Activated effector memory CD4-positive, alpha-beta T cell treated with anti-CD3 and anti-CD28 coated beads, Interleukin-2, amount 50 U/mL, for 16 hours (primary cell): ENCODE measurements around the gene RTN4R.

Experiments used
- DNase-seq: peaks from one replicate; pipeline ENCODE4 v3.0.0-alpha.2; 2020

The RTN4R gene

DNA sequence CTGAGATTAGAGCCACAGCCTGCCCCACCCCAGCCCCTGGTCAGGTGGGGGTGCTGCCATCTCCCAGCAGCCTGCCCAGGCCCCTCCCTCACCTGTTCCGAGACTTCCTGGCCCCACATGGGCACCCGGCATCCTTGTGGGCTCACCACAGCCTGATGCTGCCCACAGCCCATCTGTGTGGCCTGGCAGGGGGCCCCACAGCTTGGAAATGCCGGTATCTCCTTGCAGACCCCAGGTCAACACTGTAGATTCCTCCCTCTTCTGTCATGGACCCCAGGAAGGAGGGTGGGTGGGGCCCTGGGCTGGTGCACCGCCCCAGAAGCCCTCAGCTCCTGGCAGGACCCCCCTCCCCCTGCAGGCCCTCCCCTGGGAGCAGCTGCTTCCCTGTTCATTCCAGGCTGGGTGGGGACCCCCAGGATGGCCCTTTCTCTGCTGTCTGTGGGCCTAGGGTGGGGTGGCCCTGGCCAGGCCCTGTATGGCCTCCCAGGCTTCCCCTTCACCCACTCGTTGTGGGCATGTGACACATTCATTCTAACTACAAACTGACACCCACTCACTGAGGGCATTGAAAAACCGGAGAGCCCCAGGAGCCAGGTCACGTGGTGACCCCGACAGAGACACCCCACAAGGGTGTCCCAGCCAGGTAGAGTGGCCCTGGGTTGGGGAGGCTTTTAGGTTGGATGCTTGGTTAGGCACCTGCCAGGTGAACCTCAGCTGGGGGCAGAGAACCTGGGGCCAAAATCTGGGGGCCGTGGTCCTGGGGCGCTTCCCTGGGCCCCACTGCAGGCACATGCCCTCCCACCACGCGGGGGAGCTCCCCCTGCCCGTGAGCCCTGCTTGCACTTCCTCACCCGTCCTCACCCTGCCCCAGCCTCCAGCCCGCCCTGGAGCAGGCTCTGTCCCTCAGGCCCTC lies 73.2 kb downstream of the RTN4R start:
- DNase-seq: no peak

DNA sequence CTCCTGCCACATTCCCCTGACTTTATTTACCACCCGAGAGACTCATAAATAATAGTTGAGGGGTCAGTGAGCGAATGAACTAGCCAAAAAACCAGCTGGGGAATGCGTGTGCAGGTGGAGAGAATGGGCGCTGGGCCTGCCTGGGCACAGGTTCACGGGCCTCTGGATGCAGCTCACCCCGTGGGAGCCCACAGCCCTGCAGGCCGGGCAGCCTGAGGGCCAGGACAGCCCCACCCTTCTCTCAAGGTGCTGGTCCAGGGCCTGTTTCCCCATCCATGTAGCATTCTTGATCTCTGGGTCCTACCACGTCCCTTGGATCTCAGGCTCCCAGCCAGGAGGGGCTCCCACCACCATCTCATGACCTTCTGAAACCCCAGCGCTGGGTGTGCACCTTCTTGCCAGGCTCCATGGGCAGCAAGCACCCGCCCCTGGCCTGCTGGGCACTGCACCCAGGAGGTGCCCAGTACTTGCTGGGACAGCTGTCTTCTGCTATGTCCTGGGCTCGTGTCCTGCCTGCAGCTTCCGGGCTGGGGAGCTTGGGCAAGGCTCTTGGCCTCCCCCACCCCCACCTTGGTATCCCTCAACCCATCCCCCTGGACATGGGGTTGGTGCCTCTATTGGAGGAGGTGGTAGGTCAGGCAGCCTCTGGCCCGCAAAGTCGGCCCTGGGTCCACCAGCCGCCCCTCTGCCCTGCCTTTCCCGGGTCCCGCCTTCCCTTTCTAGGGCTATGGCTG lies 74.2 kb downstream of the RTN4R start:
- no peak for DNase-seq

DNA sequence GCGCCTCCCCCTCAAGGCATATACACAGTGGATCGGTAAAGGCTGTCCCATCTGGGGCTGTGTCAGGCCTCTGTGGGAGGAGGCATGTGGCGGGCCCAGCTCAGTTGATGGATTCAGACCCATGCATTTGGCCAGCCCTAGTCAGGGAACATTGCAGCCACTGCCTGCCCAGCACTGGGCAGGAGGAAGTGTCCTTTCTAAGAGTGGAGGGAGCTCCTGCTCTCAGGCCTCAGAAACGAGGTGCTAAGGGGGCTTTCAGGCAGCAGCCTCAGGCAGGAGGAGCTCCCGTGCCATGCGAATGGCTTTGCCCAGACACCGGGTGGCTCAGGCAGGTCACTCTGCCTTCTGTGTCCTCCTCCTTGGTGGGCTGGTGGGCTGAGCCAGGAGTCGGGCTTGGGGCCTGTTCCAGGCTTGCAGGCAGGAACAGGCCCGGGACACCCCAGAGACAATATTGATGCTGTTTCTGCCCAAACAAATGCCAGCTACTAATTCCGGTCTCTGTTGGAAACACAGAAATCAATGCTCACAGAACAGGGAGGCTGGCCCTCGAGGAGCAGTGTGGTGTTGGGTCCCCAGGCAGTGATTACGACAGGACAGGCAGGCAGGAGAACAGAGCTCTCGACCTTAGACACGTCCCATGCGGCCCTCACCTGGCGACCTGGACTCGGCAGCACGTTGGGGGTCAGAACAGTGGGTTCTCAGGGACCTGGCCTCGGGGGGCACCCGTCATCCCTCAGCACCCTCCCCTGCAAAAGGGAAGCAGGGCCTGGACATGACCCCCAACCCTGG lies 75.0 kb downstream of the RTN4R start:
- no peak for DNase-seq

DNA sequence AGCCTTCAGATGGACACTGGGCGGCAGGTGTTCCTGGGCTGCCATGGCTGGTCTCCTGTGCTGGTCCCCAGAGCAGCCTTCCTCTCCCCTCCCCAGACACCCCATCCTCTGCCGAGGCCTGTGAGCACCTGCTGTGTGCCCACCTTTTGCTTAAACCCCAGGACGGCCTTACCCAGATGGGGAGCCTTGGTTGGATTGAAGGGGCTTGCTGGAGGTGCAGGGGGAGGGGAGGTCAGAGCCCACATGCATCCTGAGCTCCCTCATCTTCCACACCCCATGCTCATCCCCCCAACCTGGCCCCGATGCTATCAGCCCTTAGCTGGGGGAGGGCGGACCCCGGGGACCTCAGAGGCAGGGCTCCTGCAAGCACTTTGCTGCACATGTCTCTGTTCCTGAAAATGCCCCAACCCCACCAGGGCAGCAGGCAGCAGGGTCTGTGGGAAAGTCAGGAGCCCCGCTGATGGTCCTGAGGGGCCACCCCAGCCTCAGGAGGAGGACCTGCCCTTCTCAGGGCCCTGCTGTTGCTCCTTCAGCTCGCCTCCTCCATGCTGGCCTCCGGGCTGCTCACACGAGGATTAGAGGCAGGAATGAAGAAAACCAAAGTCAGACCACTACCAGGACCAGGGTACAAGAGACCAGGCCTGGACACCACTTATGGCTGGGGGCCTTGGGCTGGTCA lies 75.7 kb downstream of the RTN4R start:
- no peak for DNase-seq

DNA sequence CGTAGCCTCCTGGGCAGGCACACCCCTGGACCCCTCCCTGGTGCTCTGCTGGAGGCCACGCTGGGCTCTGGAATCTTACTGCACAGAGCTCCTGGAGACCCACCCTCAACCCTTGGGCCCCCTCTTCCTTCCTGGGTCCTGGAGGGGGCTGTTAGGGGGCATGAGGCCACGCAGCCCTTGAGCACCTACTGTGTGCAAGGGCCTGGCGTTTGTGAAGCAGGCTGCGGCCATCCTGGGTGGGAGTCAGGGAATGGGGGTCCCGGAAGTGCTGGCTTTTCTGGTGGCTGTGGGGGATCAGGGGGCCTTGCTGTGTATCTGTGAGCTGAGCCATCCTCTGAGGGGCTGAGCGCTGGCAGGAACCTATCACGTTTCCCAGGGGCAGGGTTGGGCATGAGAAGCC lies 76.3 kb downstream of the RTN4R start:
- DNase-seq: no peak
